Measurements from ENCODE around the gene TMEM79.
A peak's percentile ranks its signal among the peaks of the same experiment; 100 is the strongest.

The TMEM79 gene

GRCh38 chr1:156284112-156284511, at the start of gene TMEM79:
TSS of gene TMEM79 (plus strand) at chr1:156284325. CDS start at chr1:156285227, 902 bp downstream.
- DNase-seq (ENCODE audit: low spot score) = no peak

- DNase-seq (ENCODE audit: low spot score) = no peak
These were observed 48.0 kb upstream of the TMEM79 start for GRCh38 chr1:156236164-156236563.

GRCh38 chr1:156238248-156238647, 45.9 kb upstream of the TMEM79 start:
- DNase-seq (ENCODE audit: low spot score) = no peak

DNA sequence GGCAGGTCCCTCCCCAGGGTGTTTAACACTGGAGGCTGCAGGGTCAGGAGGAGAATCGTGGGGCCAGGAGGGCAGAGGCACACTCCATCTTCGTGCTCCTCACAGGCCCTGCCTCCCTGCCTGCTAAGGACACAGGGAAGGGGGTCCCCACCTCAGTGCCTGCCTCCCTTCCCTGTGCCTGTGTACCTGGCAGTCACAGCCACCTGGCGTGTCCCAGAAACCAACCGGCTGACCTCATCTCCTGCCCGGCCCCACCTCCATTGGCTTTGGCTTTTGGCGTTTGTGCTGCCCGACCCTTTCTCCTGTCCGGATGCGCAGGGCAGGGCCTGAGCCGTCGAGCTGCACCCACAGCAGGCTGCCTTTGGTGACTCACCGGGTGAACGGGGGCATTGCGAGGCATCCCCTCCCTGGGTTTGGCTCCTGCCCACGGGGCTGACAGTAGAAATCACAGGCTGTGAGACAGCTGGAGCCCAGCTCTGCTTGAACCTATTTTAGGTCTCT, 42.8 kb upstream of the TMEM79 start:
- peak; percentile 40 for DNase-seq (ENCODE audit: low spot score)

DNA sequence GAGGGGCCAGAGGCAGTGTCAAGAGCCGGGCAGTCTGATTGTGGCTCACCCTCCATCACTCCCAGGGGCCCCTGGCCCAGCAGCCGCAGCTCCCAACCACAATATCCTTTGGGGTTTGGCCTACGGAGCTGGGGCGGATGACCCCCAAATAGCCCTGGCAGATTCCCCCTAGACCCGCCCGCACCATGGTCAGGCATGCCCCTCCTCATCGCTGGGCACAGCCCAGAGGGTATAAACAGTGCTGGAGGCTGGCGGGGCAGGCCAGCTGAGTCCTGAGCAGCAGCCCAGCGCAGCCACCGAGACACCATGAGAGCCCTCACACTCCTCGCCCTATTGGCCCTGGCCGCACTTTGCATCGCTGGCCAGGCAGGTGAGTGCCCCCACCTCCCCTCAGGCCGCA, 42.2 kb upstream of the TMEM79 start, which contains the start of gene BGLAP:
Gene BGLAP (plus strand): TSS at position 259 of the 400 bp plus-strand sequence. CDS start 48 bp downstream, at position 307.
- DNase-seq (ENCODE audit: low spot score) = no peak

- no peak for DNase-seq (ENCODE audit: low spot score)
These were observed 41.4 kb upstream of the TMEM79 start for GRCh38 chr1:156242738-156243137.

DNA sequence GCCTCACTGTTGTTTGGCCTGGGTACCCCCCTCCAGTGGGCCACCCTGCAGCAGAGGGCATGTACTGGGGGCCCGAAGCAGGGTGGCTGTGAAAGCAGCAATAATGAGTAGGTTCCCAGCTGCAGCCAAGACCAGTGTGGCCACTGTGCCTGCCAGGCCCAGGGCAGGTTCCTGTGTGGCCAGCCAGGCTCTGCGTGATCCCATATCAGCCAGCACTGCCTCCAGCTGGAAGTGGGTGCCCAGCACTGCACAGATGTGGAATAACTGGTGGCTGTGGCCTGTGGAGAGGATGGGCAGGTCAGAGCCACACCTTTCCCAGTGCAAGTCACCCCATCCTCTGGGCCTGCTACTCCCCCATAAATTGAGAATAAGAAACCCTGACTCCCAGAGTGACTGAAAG, 40.0 kb upstream of the TMEM79 start:
- no peak for DNase-seq (ENCODE audit: low spot score)

DNA sequence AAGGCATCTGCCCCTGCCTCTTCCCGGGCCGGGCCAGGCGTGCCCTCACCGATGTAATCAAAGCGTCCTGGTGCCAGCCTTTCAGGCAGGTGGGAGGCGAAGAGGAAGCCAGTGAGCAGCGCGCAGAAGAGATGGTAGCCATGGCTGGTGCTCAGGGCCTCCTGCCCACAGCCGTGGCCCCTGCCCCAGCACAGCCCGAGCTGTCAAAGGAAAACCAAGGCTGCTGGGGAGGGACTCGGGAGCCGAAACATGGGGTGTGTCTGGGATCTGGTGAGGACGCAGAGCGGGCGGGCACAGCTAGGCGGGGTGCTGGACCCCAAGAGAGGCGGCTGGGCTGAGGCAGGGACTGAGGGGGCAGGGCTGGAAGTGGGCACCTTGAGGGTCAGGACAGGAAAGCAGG, 39.4 kb upstream of the TMEM79 start:
- no peak for DNase-seq (ENCODE audit: low spot score)

DNA sequence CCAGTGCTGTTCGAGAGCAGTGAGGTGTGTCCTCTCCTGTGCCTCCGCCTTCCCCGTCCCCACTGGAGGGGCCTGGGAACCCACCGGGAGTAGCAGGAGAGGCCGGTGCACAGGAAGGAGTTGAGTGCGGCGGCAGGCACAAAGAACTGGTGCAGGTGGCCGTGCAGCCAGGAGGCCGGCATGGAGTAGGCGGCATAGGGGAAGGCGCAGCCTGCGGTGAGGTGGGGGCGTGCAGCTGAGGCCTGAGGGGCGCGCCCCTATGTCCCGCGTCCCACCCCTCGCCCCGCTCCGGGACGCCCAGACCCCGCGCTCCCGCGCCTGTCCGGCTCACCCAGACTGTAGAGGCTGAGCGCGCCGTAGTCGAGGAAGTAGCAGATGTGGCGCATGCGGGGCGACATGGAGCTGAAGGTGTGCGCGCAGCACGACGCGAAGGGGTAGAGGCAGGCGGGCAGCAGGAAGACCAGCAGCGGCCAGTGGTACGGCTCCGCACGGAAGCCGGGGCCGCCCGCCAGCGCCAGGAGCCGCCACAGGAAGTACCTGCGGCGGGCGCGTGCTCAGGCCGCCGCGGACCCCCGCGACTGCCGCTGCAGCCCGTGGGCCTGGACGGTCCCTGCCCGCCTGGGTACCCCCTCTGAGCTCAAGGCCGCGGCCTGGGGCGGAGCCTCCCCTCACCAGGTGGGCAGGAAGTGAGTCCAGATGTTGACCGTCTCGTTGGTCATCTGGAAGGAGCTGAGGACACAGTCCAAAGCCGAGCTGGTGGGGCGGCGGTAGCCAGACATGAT, 38.5 kb upstream of the TMEM79 start:
- peak; percentile 57 for DNase-seq (ENCODE audit: low spot score)

- no peak for DNase-seq (ENCODE audit: low spot score)
These were observed 37.8 kb upstream of the TMEM79 start for GRCh38 chr1:156246241-156246780.

DNA sequence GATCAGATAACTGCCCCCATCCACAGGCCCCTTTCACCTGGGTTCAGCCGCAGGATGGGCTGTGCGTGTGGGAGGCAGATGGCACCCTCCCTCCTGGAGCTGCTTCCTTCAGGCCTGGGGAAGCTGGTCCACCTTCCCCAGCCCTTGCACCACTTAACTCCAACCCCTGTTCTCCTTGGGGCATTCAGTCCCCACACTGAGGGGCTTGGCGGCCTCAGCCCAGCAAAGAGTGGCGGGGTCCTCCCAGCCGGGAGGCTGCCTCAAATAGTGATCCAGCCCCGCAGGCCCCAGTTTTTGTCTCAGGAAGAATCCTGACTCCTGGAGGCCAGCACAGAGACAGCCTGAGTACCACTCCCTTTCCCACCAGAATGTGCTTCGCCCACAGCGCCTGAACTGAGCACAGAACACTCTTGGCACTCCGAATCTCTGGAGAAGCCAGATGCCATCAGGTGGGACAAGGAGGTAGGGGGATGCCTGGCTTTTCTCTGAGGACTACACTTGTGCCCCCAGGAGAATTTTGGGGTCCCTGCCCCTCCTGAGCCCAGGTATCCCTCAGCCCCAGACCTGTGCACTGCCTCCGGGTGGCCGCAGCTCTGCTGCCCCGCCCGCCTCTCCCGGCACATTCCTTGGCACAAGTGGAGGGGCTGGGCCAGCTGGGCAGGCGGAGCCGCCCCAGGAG, 37.2 kb upstream of the TMEM79 start:
- DNase-seq (ENCODE audit: low spot score) = peak; percentile 25

GRCh38 chr1:156247460-156248322, 36.4 kb upstream of the TMEM79 start, which contains the start of gene PAQR6:
TSS of gene PAQR6 (minus strand) at chr1:156248056. CDS start at chr1:156246731, 1,325 bp downstream.
- no peak for DNase-seq (ENCODE audit: low spot score)

- no peak for DNase-seq (ENCODE audit: low spot score)
These were observed 35.8 kb upstream of the TMEM79 start for GRCh38 chr1:156248323-156248683.

DNA sequence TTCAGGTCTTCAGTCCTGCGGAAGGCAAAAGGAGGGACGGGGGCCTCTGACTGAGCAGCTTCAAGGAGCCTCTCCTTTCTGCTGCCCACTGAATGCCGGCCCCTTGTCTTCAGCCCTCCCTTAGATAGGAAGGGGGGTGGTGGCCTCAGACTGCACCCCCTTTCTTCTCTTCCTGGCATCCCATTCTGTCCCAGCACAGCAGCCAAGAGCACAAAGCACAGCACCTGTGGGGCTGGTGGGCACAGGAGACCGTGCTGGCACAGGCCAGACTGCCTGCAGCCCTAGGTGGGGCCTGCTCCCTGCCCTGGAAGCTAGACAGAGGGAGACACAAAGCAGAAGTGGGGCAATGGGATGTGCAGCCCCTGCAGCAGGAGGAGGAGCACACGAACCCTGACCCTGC, 34.5 kb upstream of the TMEM79 start:
- DNase-seq (ENCODE audit: low spot score) = no peak

DNA sequence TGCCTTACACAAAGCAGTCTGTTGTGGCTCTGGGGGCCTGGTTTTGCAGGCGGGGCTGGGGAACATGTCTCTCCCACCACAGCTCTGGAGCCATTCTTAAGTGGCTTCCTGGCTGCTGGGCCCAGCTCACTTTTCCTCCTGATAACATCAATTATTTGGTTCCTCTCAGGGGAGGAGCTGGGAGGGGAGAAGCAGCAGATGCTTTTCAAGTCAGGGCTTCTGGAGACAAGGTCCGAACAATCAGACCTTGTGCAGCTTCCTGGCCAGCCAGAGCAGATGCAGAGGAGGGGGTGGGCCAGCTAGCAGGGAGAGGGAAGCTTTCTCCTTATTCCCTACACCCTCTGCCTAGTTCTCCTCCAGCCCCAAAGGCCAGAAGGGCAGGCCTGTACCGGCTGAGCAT, 32.6 kb upstream of the TMEM79 start:
- DNase-seq (ENCODE audit: low spot score) = no peak

- no peak for DNase-seq (ENCODE audit: low spot score)
These were observed 30.5 kb upstream of the TMEM79 start for GRCh38 chr1:156253634-156254033.

DNA sequence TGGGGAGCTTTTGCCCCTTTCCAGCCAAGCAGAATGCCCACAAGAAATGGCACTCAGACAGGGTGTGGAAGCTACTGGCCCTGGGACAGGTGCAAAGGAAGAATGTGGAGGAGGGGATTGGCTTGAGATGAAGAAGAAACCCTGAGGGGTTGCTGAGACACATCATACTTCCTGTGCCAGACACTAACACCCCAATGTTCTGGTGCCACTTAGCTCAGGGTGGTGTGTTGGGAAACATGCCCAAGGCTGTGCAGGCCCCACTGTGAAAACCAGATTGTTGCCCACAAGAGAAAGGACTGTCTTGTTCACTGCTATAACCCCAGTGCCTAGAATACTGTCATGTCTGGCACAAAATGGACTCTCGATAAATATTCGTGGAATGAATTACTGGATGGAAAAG, 26.4 kb upstream of the TMEM79 start:
- no peak for DNase-seq (ENCODE audit: low spot score)

DNA sequence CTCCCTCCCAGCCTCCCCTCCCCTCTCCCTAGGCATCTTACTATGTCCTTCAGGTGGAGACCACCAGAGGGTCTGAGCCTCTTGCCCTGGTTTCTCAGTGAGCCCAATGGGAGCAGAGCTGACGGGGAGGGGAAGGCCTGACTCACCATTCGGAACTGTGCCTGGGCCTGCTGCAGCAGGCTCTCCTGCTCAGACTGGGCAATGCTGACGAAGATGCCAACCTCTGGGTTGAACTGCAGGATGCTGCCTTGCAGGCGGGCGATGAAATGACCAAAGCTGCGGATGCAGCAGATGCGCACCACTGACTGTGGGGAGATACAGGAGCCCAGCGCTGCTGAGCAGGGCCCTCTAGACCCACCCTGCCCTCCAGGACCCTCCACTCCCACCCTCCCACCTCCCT, 25.3 kb upstream of the TMEM79 start:
- no peak for DNase-seq (ENCODE audit: low spot score)

DNA sequence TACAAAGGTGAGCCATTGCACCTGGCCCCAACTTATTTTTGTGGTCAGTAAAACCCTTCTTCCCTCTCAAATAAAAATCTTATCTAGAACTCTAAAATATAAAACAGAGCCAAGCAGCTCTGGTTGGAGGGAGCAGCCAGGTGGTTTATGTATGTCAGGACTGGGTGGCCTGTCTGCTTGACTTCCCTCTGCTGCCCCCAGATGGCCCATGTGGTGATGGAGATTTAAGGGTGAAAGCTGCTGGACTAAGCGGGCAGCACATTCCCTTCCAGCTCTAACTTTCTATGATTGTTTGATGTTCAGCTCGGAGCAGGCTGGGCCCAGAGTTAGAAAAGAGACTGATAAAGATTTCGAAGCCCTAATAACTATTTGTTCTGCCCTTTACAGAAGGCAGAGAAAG, 24.3 kb upstream of the TMEM79 start:
- DNase-seq (ENCODE audit: low spot score) = no peak

- DNase-seq (ENCODE audit: low spot score) = no peak
These were observed 23.2 kb upstream of the TMEM79 start for GRCh38 chr1:156260896-156261295.

DNA sequence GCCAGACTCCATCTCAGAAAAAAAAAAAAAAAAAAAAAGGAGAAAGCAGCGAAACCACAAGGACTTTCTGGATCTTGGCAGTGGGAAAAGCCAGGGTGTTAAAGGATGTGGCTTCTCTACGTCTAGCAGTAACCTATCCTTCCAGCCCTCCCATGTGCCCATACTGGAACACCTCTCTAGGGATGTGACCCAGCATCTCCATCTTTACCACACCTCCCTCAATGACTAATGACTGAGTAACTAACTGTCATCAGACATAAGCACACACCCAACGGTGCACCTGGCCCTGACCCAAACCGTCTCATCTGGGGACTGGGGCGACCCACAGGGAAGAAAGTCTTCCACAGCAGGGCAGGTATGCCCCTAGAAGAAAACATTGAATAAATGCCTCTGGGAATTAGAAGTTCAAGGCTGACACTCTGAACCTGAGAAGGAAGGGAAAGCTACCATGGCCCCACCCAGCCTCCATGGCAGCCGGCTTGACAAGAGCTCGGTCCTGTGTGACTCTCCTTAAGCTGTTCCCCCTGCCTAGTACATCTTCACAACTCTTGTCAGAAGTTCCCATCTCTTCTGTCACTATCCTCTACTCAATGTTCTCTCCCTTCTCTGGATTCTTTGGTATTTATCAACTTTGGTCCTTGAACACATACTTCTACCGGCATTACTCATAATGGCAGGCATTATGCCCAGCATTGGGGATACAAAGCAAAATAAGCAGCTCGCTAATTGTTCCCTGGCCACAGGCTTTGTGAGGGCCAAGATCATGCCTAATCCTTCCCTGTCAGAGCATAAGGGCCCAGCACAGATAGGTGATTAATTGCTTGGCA, 21.5 kb upstream of the TMEM79 start:
- peak; percentile 81 for DNase-seq (ENCODE audit: low spot score)

All from AG08396 (cell line).